Activated effector memory CD4-positive, alpha-beta T cell treated with Interleukin-2 at 50 U/mL for 16 hours (primary cell): ENCODE data around the gene ALDH18A1.
"Not testable (repeated sequence)": the region's sequence is repeated elsewhere in the genome, so short reads cannot be mapped to it uniquely, and the experiment has no call there.

Experiments used
- DNase-seq: peaks from one replicate; pipeline ENCODE4 v3.0.0-alpha.2; 2020

The ALDH18A1 gene

DNA sequence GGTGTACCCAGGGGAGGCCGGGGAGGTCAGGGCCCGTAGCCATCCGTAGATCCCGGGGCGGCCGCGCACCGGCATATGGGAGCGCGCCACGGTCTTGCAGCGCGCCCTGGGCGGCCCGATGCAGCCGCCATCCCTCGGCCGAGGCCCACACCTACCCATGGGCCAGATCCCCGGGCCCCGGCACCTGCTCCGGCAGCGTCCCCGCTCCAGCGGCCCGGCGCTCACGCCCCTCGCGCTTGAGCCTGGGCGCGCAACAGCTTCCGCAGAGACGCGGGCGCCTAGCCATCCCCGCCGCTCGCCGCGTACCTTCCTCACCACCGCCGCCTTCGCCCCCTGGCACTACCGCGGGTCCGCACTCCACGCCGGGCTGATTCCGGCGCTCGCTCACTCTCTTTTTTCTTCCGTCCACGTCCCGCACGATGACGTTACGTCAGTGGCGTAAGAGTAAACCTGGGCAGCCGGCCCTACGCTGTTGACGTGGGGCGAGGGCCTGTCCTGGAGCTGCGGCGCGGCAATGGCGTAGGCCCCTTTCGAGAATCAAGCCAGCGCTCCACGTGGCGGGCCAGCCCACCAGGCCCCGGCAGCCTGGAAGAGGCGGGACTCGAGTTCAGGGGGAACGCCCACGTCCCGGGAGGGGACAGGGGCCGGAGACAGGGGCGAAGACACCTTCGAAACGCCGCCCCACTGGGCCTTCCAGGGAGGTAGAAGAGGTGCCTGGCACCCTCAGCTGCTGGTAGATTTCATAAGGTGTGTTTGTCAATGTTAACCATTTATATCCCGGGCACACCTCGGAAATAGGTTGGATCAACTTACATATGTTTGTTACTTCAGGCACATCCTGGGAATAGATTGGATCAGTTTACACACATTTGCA lies at the start of gene ALDH18A1:
Gene ALDH18A1 (minus strand): TSS at position 421 of the 874 bp plus-strand sequence. CDS start 3,334 bp downstream, outside the sequence.
- peak; percentile 87 for DNase-seq

DNA sequence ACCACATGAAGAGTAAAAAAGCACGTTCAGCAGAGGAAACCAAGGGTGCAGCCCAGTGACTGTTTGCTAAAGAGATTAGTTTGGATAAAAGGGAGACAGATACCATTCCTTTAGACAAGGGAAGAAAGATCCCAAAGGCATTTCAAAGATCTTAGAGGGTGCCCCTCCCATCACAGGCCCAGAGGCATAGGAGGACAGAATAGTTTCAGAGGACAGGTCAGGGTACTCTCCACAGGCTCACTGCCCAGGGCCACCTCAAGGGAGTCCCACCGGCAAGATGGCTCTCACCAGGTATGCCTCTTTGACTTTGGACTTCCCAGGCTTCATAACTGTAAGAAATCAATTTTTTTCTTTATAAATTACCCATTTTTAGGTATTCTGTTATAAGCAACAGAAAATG lies 41.9 kb upstream of the ALDH18A1 start:
- no peak for DNase-seq

DNA sequence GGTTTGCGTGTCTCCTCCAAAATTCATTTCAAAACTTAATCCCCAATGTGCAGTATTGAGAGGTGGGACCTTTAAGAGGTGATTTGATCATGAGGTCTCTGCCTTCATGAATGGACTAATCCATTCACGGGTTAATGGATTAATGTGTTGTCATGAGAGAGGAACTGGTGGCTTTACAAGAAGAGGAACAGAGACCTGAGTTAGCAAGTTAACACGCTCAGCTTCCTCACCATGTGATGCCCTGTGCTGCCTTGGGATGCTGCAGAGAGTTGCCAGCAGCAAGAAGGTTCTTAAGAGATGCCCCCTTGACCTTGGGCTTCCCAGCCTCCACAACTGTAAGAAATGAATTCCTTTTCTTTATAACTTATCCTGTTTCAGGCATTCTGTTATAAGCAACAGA lies 40.9 kb upstream of the ALDH18A1 start:
- DNase-seq = no peak

DNA sequence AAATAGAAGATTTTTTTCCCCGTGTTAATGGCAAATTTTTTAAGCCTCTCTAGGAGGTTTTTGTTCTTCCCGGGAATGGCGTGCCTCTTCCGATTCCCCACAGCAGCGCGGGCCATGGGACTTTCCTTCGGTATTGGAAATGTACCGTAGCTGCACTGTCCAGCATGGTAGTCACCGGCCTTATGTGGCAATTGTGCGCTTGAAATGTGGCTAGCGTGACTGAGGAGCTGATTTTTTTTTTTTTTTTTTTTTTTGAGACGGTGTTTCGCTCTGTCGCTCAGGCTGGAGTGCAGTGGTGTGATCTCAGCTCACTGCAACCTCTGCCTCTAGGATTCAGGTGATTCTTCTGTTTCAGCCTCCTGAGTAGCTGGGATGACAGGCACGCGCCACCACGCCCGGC lies 38.2 kb upstream of the ALDH18A1 start:
- DNase-seq = no peak

DNA sequence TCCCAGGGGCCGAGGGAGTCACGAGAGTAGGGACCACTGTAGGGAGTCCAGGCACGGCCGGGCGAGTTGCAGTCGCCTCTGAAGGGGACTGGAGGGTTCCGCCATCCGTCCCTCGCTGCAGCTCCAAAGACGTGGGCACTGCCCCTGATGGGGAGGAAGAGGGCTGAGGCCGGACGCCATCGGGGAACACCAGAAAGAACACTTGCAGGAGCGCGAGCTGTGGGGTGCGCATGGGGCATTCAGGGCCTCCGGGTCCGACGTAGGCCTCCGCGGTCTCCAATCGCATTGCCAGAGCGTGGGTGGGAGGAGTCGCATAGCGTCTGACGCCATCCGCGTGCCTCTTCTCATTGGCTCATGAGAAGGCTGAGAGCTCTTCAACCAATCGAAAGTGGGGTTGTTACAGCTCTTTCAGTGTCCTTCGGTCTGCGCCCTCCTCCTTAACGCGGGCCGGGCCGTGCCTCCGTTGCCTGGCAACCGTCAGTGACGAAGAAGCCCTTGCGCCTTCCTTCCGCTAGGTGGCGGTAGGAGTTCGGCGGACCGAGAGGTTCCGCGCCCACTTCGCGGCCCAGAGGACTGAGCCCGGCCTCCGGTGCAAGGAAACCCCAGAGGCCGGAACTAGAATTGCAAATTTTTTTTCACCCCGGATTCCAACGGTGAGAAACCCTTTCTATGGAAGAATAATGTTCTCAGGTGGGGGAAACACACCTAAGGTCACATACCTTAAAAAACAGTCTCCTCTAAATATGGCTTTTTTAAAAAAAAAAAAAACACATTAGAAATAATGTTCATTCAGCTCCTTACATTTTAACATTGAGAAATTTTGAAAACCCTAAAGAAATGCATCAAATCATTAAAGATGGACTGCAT lies 37.4 kb upstream of the ALDH18A1 start, which contains the start of gene TCTN3:
Gene TCTN3 (minus strand): TSS at position 260 of the 867 bp plus-strand sequence. CDS start 28 bp downstream, at position 232.
- DNase-seq = peak; percentile 94

DNA sequence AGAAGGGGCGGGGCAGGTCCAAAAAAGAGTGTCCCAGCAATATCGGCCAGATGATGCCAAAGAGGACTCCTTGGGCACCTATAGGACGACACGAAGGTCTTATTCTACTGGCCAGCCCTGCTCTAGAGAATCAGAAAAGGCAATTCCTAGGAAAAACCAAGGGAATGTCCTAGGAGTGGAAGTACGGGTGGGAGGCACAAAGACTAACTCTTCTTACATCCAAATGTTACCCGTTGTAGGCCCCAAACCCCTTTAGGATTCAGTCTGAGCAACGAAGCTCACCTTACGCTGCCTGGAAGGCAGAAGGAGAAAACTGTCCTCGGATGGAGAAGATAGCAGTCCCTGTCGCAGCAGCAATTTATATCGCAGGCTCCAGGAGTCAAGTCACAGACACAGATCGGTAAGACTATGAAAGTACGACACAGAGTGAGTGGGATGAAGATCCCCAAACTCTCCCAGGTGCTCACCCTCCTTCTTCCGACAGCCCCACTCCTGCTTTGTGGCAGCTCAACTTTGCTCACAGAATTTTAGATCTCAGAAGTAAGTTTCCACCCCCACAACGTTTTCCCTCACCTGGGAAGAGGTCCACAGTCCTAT lies 36.7 kb upstream of the ALDH18A1 start:
- no peak for DNase-seq

DNA sequence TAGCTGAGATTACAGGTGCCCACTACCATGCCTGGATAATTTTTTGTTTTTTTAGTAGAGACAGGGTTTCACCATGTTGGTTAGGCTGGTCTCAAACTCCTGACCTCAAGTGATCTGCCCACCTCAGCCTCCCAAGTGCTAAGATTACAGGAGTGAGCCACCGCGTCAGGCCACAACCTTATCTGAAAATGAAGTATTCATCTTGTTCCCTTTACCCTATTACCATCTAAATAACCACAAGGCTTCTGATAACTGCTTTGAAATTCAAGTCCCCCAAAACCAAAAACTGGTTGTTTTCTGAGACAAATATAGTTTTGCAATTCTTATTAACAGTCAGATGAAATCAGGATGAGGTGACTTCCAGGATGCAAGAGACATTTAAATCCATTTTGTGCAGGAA lies 34.8 kb upstream of the ALDH18A1 start:
- no peak for DNase-seq

DNA sequence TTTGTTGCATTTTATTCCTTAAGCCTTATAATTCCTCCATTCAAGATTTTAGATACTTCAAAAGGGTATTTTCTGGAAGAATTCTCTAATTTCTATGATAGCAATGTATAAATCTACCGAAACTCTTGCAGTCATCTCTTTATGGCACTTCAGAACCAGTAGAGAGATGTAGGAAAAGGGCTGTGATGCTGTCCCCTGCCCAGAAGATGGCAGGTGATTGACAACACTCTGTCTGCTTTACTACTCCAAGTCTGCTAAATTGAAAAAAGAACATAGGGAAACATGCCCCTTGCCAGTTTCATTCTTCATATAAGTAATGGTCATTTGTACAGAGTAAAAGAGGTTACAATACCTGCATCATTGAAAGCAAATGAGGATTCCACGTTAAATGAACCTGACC lies 32.1 kb upstream of the ALDH18A1 start:
- DNase-seq = no peak

DNA sequence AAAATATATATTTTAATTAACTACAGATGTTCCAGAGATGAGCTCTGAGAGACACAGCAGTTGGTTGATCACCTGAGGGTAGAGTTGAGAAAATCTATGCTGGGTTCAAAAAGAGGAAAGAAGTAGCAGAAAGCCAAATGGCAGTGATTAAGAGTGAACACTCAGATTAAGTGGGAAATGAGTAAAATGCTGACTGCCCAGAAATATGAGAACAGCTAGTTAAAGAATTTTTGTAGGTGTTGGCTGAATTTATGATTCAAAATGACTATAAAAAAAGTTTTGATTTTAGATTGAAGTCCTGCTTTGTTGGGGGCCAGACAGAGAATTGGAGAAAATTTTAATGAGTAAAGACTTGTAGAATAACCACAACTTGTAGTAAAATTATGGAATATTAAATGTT lies 27.5 kb upstream of the ALDH18A1 start:
- DNase-seq = no peak

DNA sequence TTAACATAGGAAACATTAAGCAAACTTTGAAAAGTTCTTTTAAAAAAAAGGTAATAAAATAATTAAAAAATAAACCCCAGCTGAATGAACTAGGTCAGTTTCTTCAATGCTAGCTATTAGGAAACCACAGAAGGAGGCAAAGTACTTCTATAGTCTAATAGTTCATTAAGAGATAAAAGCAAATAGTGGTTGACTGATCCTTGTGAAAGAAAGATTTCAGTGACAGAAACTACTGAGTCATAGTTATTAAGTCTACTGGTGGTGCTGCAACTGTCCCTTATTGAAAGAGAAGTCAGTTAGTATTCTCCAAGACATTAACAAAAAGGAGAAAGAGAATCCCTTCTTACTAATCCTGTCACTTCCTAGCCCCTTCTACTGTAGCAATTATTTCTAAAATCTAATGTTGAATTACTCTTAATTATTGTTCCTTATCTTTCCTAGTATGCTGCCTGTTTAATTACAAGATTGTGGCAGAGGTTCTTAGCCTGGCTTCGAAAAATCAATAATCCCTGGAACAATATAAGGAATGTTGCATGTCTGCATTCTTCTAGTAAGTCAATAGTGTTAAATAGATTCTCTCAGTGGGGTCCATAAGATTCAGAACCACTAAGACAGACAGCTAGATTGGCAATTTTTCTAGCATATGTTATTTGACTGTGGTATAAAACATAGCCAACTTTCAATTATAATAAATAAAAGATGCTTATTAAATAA lies 19.0 kb upstream of the ALDH18A1 start:
- no peak for DNase-seq

DNA sequence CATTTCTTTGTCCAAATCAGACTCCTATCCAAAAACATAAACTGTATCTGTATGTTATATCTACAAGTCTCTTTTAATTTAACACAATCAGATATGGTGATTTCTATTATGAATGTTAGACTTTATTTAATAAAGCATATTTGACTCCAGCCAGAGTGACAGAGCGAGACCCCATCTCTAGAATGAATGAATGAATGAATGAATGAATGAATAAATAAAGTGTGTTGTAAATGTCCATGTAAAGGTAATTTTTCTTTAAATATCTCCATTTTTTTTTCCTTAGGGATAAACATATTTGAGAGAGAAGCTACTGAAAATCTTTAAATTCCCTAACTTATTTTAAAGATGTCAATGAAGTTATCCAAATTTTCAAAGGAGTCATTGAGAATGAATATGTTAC lies 18.1 kb upstream of the ALDH18A1 start:
- no peak for DNase-seq

DNA sequence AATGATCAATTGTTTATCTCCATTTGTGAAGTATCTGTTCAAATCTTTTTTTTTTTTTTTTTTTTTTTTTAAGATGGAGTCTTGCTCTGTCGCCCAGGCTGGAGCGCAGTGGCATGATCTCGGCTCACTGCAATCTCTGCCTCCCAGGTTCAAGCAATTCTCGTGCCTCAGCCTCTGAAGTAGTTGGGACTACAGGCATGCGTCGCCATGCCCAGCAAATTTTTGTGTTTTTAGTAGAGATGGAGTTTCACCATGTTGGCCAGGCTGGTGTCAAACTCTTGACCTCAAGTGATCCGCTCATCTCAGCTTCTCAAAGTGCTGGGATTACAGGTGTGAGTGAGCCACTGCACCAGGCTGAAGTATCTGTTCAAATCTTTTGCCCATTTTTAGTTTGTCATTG lies 16.1 kb upstream of the ALDH18A1 start:
- DNase-seq = not testable (repeated sequence)

DNA sequence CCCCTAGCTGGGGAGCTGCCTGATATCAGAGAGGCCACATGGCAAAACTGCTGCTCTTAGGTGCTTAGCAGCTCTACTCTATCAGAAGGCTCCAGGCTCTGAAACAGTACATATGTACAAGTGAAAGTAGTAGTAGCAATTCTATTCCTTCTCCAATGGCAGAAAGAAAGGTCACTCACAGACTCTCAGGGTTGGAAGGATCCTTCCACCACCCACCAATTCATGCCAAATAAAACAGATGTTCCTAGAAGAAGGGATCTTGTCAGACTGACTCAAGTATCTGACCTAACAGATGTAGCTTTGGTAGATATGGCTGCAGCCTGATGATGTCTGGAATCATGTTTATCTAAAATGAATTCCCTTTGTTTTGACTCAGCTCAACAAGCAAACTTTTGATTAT lies 8.0 kb upstream of the ALDH18A1 start:
- DNase-seq = no peak

DNA sequence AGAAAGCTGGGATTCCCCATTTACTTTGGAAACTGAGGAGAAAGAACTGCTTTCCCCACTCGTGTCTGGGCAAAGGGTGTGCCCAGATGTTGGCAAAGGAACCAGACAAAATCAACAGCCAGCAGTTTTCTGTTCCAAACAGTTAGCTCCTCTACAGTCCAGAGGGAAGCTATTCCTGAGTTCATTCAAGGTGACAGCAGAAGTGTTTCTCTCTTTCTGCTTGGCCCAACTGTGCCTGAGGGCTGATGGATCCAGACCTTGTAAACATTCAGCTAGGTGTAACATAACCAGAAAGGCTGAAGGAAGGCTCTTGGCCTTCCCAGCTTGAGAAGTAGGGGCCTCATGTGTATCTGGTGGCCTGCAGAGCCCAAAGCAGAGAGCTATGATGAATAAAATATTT lies 7.0 kb upstream of the ALDH18A1 start:
- DNase-seq = no peak

DNA sequence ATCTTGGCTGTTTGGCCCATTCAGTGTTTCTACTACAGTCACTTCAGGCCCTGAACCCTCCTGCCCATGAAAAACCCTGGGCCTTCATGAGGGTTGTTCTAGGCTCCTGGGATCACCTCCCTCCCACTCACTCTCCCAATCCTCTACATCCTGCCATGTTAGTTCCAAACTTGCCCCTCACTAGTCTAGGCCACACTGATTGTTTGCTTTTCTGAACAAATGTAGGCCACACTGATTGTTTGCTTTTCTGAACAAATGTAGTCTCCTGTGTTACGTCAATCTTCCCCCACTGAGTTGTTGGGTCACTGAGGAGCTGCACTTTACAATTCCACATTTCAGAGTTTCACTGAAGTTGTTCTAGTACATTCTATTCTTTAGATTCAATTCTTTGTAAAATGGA lies 5.3 kb upstream of the ALDH18A1 start:
- no peak for DNase-seq

DNA sequence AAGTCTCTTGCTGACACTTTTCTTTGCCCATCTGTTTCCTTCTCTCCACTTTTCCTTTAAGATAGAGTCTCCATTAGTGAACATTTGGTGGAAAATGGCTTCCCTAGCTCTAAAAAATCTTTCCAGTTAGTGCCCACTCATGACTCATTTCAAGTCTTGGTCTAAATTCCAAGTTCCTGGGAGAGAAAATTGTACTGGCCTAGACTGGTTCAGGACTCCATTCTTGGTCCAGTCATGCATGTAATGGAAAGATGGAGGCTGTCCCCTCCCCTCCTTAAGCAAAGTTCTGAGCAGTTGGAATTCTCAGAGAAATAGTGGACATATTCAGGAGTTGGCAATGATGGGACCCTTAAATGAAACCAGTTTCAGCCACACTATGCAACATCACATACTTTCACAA lies 3.8 kb upstream of the ALDH18A1 start:
- DNase-seq = no peak

DNA sequence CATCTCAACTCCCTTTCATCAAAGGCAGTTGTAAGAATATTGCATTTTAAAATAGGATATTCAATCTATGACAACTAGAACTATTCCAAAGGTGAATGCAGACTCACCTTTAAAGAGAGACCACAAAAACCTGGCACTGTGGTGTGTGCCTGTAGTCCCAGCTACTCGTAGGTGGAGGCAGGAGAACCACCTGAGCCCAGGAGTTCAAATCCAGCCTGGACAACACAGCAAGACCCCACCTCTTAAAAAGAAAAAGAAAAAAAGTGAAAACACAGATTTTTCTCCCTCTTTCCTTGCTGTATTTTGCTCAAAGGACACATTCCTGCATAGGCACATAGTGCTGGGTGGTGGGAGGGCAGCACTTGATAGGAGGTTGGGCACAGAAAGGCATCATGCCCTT lies 739 bp upstream of the ALDH18A1 start:
- DNase-seq = no peak

DNA sequence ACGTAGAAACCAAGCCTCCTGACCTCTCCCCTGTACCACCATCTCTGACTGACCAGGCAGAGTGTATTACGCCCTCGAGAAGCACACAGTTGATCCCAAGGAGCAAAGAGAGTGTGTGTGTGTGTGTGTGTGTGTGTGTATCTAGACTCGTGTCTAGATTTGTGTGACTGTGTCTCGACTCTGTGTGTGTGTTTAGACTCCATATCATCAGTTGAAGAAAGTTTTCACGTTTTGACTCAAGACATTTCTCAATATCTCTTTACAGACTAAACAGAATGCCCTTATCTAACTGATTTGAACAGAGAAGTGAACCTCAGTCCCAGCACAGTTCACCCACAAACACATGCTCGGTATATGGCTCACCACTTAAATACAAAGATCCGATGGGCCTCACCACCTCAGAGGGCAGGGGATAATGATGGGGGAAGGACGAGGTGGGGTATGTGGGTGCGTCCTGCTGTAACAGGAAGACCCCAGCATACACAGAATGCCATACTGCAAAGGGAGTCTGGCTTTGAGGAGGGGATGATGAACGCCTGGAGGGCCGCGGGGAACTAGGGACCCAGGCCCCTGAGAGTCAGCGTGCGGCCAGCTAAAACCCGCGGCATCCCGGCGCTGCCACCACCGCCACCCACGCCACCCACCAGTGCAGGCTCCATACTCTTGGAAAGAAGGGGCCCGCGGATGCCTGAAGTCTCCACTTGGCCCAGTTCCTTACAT lies 780 bp downstream of the ALDH18A1 start:
- DNase-seq = peak; percentile 1

DNA sequence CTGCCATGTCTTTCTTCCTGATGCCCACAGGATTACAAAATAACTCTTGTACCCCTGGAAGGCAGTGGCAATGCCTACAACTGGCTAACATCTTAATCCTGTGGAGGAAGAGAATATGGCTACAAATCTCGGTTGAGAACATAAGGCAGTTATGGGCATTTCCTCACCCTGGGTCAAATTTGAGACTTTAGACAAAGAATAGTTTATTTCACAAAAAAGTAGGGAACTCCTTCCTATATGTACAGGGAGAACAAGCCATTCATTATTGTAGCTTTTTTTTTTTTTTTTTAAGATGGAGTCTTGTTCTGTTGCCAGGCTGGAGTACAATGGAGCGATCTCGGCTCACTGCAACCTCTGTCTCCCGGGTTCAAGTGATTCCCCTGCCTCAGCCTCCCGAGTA lies 2.6 kb downstream of the ALDH18A1 start:
- DNase-seq = no peak

DNA sequence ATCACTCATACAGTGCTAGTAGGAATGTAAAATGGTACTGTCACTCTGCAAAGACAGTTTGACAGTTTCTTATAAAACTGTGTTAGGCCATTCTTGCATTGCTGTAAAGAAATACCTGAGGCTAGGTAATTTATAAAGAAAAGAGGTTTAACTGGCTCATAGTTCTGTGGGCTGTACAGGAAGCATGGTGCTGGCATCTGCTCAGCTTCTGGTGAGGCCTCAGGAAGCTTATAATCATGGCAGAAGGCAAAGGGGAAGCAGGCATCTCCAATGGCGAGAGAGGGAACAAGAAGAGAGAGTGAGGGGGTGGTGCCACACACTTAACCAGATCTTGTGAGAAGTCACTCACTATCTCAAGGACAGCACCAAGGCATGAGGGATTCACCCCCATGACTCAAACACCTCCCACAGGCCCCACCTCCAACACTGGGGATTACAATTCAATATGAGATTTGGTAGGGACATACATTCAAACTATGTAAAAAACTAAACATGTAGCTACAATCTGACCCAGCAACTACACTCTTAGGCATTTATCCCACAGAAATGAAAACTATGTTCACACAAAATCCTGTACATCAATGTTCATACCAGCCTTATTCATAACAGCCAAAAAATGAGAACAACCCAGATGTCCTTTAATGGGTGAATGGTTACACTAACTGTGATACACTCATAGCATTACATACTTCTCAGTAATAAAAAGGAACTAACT lies 5.0 kb downstream of the ALDH18A1 start:
- DNase-seq = no peak

DNA sequence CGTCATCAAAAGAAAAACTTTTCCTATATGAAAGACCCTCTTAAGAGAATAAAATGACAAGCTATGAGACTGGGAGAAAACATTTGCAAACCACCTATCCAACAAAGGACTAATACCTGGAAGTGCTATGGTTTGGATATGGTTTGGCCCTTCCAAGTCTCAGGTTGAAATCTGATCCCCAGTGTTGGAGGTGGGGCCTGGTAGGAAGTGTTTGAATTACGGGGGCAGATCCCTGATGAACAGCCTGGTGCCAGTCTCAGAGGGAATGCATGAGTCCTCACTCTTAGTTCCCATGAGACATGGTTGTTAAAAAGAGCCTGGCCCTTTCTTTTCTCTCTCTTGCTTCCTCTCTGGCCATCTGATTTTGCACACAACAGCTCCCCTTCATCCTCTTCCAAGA lies 6.3 kb downstream of the ALDH18A1 start:
- no peak for DNase-seq
